MCF 10A (cell line): ENCODE data around the gene MACROH2A2. TPM values are rescaled to one million over a fixed set of nuclear protein-coding genes. Genes with fewer than 3 reads are reported as not detected.

Experiments used
- BruUV-seq: library from RNA; stranded (reverse); fragments of 400-500 nt; replicated peaks from 2 replicates; lab custom pipeline; 2021; lab: Mats Ljungman, UMichigan
- CTCF ChIA-PET: fragments of 300-600 bp; sonication (Branson Sonifier 250); formaldehyde crosslinking; extraction: SDS; loops from one replicate; lab custom pipeline; 2021; ENCODE audit warnings: antibody characterized with exemption, inconsistent platforms; lab: Yijun Ruan, JAX
- POLR2A ChIA-PET: fragments of 300-600, 350-650 bp; sonication (Branson Sonifier 250); formaldehyde crosslinking; extraction: SDS; loops from one replicate; lab custom pipeline; 2020; ENCODE audit warnings: antibody characterized with exemption, inconsistent platforms; lab: Yijun Ruan, JAX
- DNase-seq: peaks from one replicate; pipeline ENCODE4 v3.0.0-alpha.2; 2018; ENCODE audit not compliant: unreplicated experiment
- H3K27ac Mint-ChIP-seq: one replicate; pipeline ENCODE4 v1.8.0; 2022; ENCODE audit warnings: mild to moderate bottlenecking, low read depth, mixed read lengths; ENCODE audit not compliant: unreplicated experiment
- H3K27me3 Mint-ChIP-seq: one replicate; pipeline ENCODE4 v1.8.0; 2022; ENCODE audit warnings: mixed read lengths; ENCODE audit not compliant: insufficient read depth, unreplicated experiment
- H3K36me3 Mint-ChIP-seq: one replicate; pipeline ENCODE4 v1.8.0; 2022; ENCODE audit warnings: mild to moderate bottlenecking, moderate library complexity, mixed read lengths; ENCODE audit not compliant: insufficient read depth, unreplicated experiment
- H3K4me1 Mint-ChIP-seq: one replicate; pipeline ENCODE4 v1.8.0; 2022; ENCODE audit warnings: mixed read lengths; ENCODE audit not compliant: insufficient read depth, unreplicated experiment
- H3K4me3 Mint-ChIP-seq: one replicate; pipeline ENCODE4 v1.8.0; 2022; ENCODE audit warnings: mild to moderate bottlenecking, moderate library complexity, mixed read lengths; ENCODE audit not compliant: unreplicated experiment
- H3K9me3 Mint-ChIP-seq: one replicate; pipeline ENCODE4 v1.8.0; 2022; ENCODE audit warnings: mixed read lengths; ENCODE audit not compliant: unreplicated experiment
- intact Hi-C: fragments of 100-400 bp; cut with micrococcal nuclease; formaldehyde crosslinking; loops from 2 replicates; pipeline ENCODE4 v1.14.1; 2022
- total RNA-seq: library from RNA; stranded (reverse); gene quantifications from 2 replicates; pipeline ENCODE4 v1.2.3, GENCODE V29; 2022
- TF ChIP-seq, protein P1 (sequence below): fragments of 200-600 bp; IDR thresholded peaks from one replicate; pipeline ENCODE4 v1.8.0; 2022; ENCODE audit warnings: antibody characterized with exemption, mild to moderate bottlenecking; ENCODE audit not compliant: unreplicated experiment

The MACROH2A2 gene
- total RNA-seq, 1 experiment from 2014 or later = 17.6 TPM

GRCh38 chr10:70130878-70131559, 78.4 kb downstream of the MACROH2A2 start:
- TF ChIP-seq, protein P1, sequence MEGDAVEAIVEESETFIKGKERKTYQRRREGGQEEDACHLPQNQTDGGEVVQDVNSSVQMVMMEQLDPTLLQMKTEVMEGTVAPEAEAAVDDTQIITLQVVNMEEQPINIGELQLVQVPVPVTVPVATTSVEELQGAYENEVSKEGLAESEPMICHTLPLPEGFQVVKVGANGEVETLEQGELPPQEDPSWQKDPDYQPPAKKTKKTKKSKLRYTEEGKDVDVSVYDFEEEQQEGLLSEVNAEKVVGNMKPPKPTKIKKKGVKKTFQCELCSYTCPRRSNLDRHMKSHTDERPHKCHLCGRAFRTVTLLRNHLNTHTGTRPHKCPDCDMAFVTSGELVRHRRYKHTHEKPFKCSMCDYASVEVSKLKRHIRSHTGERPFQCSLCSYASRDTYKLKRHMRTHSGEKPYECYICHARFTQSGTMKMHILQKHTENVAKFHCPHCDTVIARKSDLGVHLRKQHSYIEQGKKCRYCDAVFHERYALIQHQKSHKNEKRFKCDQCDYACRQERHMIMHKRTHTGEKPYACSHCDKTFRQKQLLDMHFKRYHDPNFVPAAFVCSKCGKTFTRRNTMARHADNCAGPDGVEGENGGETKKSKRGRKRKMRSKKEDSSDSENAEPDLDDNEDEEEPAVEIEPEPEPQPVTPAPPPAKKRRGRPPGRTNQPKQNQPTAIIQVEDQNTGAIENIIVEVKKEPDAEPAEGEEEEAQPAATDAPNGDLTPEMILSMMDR = no peak
- no TSS peak for BruUV-seq
- Mint-ChIP-seq H3K27me3 (no peaks in the 10 kb centered on the region), H3K36me3 (no peaks in the 10 kb centered on the region), H3K9me3 (no peaks in the 10 kb centered on the region), H3K4me1 (peaks cover 26% of the 10 kb centered on the region), H3K27ac (peak overlapping the region; percentile 91), H3K4me3 (peak overlapping the region; percentile 81)
- ChIA-PET CTCF (interaction anchor here (0.6 to 8.0 kb wide), 5 partner anchors 14 to 248 kb away, joined by 3 to 81 read pairs (median 8); partner anchors contain the start of gene TYSND1), POLR2A (interaction anchor here (0.6 to 1.9 kb wide), 6 partner anchors 10 to 109 kb away, joined by 3 to 6 read pairs (median 3); partner anchors contain the start of gene TYSND1)
- peak; percentile 66 for DNase-seq
- intact Hi-C loops = no loop called here

DNA sequence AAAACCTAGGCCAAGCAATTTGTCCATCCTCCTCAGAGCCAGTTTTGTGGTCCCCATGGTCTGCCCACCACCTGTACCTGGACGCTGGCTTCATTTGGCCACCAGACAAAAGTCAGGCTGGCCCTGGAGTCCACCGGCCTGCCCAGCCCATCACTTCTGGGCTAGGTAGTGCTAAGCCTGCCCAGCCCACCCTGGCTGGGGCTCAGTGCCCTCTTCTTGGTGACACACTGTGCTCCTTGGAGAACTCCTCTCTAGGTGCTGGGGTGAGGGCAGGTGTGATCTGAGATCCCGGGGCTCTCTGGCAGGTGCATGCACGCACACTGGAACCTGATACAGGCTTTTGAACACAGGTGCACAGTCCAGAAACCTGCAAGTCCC, 78.9 kb downstream of the MACROH2A2 start:
- Mint-ChIP-seq H3K27me3 (no peaks in the 10 kb centered on the region), H3K4me3 (peak overlapping the region; percentile 81), H3K4me1 (peaks cover 26% of the 10 kb centered on the region), H3K36me3 (no peaks in the 10 kb centered on the region), H3K27ac (peak overlapping the region; percentile 91), H3K9me3 (no peaks in the 10 kb centered on the region)
- ChIA-PET CTCF (interaction anchor here (8.0 kb wide), 1 partner anchor 14 kb away, joined by 81 read pairs; no protein-coding TSS in a partner anchor), POLR2A (interaction anchor here (0.6 to 3.3 kb wide), 7 partner anchors 9 to 110 kb away, joined by 3 to 33 read pairs (median 3); partner anchors contain the start of gene TYSND1)
- intact Hi-C loops = no loop called here
- TSS peak; percentile 78 for BruUV-seq
- peak; percentile 11 for DNase-seq
- TF ChIP-seq, protein P1 = no peak

- H3K4me3 Mint-ChIP-seq = peak within 1 kb of the TSS; percentile 81
- peak within 1 kb of the TSS; percentile 91 for H3K27ac Mint-ChIP-seq
- H3K4me1 Mint-ChIP-seq = peaks cover 26% of the 10 kb centered on the region
- ChIA-PET CTCF (interaction anchor here (3.0 to 8.0 kb wide), 2 partner anchors 15 to 17 kb away, joined by 9 to 81 read pairs; no protein-coding TSS in a partner anchor), POLR2A (interaction anchor here (0.7 to 3.3 kb wide), 5 partner anchors 10 to 405 kb away, joined by 3 to 33 read pairs (median 3); partner anchors contain the start of gene TYSND1)
- no peaks in the 10 kb centered on the region for H3K27me3 Mint-ChIP-seq
- no peaks in the 10 kb centered on the region for H3K36me3 Mint-ChIP-seq
- intact Hi-C loops = no loop called here
- H3K9me3 Mint-ChIP-seq = no peaks in the 10 kb centered on the region
- DNase-seq = peak; percentile 81
- no TSS peak for BruUV-seq
- TF ChIP-seq, protein P1 = no peak
These were observed 79.7 kb downstream of the MACROH2A2 start, which contains the start of gene AIFM2 for GRCh38 chr10:70132098-70133029. AIFM2 (minus strand) TSS chr10:70132825; CDS start chr10:70124084, 8,741 bp downstream.
